Cardiac septum (tissue), 1 donor: ENCODE measurements around the gene TMEM38A. TPM values are rescaled to one million over a fixed set of nuclear protein-coding genes. Genes with fewer than 3 reads are reported as not detected.
A peak's percentile ranks its signal among the peaks of the same experiment; 100 is the strongest.

Experiments used
- DNase-seq: peaks from one replicate; pipeline ENCODE4 v3.0.0-alpha.2; 2020; ENCODE audit warnings: low spot score
- intact Hi-C: fragments of 100-400 bp; cut with DNase I; formaldehyde crosslinking; loops from one replicate; pipeline ENCODE4 v1.14.0; 2022
- long read RNA-seq: library from polyadenylated mRNA; unstranded; transcript quantifications from one replicate; pipeline ENCODE4 v2.0.0, GENCODE V29; 2021
- total RNA-seq: library from RNA; stranded (reverse); fragmentation: NEBNext Ultra II Directional; extraction: Animal tissue kit (Norgen Biotek cat#: 25700); gene quantifications from one replicate; pipeline ENCODE4 v1.2.1, GENCODE V29; 2021
- donor health status: DM: no; HTN: no; CAD: no.

Gene TMEM38A
- total RNA-seq = 13.1 TPM
- long read RNA-seq, transcript TMEM38A-201 (6 exons, 2,649 nt) = major isoform, 42 of 56 reads
- long read RNA-seq, partial matches to known transcripts = 5 of 56 reads
- long read RNA-seq, other reads (novel, unspliced or antisense) = 6 of 56 reads

- DNase-seq = peak; percentile 76
Observed at GRCh38 chr19:16660763-16661479, at the start of gene TMEM38A. TMEM38A (plus strand) TSS chr19:16661139; CDS start chr19:16661218, 79 bp downstream.

GRCh38 chr19:16612636-16613035, 48.3 kb upstream of the TMEM38A start:
- no peak for DNase-seq
- intact Hi-C loops = no loop called here

More at GRCh38 chr19:16660763-16661479, at the start of gene TMEM38A:
- intact Hi-C loops = no loop called here

GRCh38 chr19:16613841-16614240, 47.1 kb upstream of the TMEM38A start:
- no peak for DNase-seq
- intact Hi-C loops = no loop called here

GRCh38 chr19:16614941-16615340, 46.0 kb upstream of the TMEM38A start:
- intact Hi-C loops = no loop called here

GRCh38 chr19:16615808-16616207, 45.1 kb upstream of the TMEM38A start:
- intact Hi-C loops = no loop called here
- no peak for DNase-seq

More at GRCh38 chr19:16614941-16615340, 46.0 kb upstream of the TMEM38A start:
- no peak for DNase-seq

- intact Hi-C loops = no loop called here
- DNase-seq = no peak
Observed at GRCh38 chr19:16618248-16618647, 42.7 kb upstream of the TMEM38A start.

- no peak for DNase-seq
- intact Hi-C loops = no loop called here
Observed at GRCh38 chr19:16619457-16619856, 41.5 kb upstream of the TMEM38A start.

- intact Hi-C loops = no loop called here
- no peak for DNase-seq
Observed at GRCh38 chr19:16620018-16620417, 40.9 kb upstream of the TMEM38A start.

- no peak for DNase-seq
- intact Hi-C loops = no loop called here
Observed at GRCh38 chr19:16620584-16620983, 40.4 kb upstream of the TMEM38A start.

- no peak for DNase-seq
Observed at GRCh38 chr19:16621165-16621800, 39.7 kb upstream of the TMEM38A start.

GRCh38 chr19:16623066-16623465, 37.9 kb upstream of the TMEM38A start:
- no peak for DNase-seq
- intact Hi-C loops = no loop called here

More at GRCh38 chr19:16621165-16621800, 39.7 kb upstream of the TMEM38A start:
- intact Hi-C loops = no loop called here

- DNase-seq = no peak
- intact Hi-C loops = no loop called here
Observed at GRCh38 chr19:16623576-16623975, 37.4 kb upstream of the TMEM38A start.

- intact Hi-C loops = no loop called here
- no peak for DNase-seq
Observed at GRCh38 chr19:16624236-16624635, 36.7 kb upstream of the TMEM38A start.

GRCh38 chr19:16625163-16625958, 35.6 kb upstream of the TMEM38A start:
- no peak for DNase-seq
- intact Hi-C loops = loop anchor here (5.0 kb wide), 1 partner anchor 38 kb away; no protein-coding TSS in a partner anchor

- DNase-seq = no peak
- intact Hi-C loops = loop anchor here (5.0 kb wide), 1 partner anchor 39 kb away; no protein-coding TSS in a partner anchor
Observed at GRCh38 chr19:16626796-16627192, 34.1 kb upstream of the TMEM38A start.

GRCh38 chr19:16627193-16627927, 33.6 kb upstream of the TMEM38A start:
- DNase-seq = no peak

GRCh38 chr19:16627928-16628182, 33.1 kb upstream of the TMEM38A start:
- intact Hi-C loops = loop anchor here (1.0 to 5.0 kb wide), 3 partner anchors 41 to 86 kb away; partner anchors contain the start of genes CHERP and SLC35E1
- no peak for DNase-seq

More at GRCh38 chr19:16627193-16627927, 33.6 kb upstream of the TMEM38A start:
- intact Hi-C loops = loop anchor here (5.0 kb wide), 1 partner anchor 40 kb away; no protein-coding TSS in a partner anchor

- intact Hi-C loops = loop anchor here (1.0 to 5.0 kb wide), 3 partner anchors 41 to 86 kb away; partner anchors contain the start of genes CHERP and SLC35E1
Observed at GRCh38 chr19:16628183-16628983, 32.6 kb upstream of the TMEM38A start, which contains the start of gene MED26. MED26 (minus strand) TSS chr19:16628204; CDS start chr19:16627943, 261 bp downstream.

More at GRCh38 chr19:16628183-16628983, 32.6 kb upstream of the TMEM38A start, which contains the start of gene MED26:
- peak; percentile 99 for DNase-seq
